ENCODE data around the gene TTC1. TPM values are rescaled to one million over a fixed set of nuclear protein-coding genes. Genes with fewer than 3 reads are reported as not detected.

Gene TTC1
- total and polyA plus RNA-seq, 9 of the 15 experiments (the other 6 are each of a cell fraction or from before 2014, with no cell fraction given): 51.9 to 173 (median 87.7) TPM

DNA sequence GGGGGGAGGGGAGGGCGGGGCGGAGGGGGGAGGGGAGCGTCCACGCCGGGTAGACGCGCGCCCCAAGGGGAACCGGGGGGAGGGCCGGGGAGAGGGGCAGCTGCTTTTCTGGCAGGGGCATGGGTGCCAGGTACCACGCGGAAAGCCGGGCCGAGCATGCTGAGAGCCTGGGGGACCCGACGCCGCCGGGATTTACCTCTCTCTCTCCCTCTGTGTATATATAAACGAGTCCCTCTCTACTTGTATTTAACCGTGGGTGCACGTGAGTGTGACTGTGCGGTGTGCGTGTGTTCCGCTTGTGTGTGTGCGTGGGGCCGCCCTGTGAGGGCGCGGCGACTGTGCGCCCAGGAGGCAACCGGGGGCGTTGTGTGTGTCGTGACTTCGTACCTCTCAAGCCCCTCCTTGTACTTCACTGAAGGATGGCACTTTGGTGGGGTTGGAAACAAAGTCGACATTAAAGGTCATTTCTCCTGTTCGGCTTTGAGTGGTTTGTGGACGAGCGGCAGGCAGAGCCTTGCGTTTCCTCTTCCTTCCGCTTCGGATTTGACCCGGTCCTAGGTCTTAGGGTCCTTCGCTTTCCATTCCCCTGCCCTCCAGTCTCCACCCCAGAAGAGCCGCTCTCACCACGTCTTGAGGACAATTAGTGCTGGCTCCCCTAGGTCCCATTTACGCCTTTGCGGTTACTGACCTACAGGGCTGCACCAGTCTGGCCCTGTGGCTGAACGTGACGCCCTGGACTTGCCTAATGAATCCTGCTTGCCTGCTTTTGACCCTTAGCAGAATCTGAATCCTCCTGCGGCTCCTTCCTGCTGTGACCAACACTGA lies 36.2 kb upstream of the TTC1 start:
- DNase-seq (ENCODE audit: extremely low read depth in 1 of 4, low spot score in 3 of 4) (no peak), ATAC-seq (no peak), FAIRE-seq (no peak)
- intact Hi-C loops (cut with micrococcal nuclease): no loop called here
- Histone ChIP-seq H3K27ac (ENCODE audit: extremely low read depth, low read depth, low read length) (no peak overlapping the region), H3K36me3 (ENCODE audit: control insufficient read depth, insufficient read depth, low read length) (no peaks in the 10 kb centered on the region), H4K20me1 (replicated peaks; ENCODE audit: control insufficient read depth, insufficient read depth, low read length) (no peaks in the 10 kb centered on the region), H3K79me2 (ENCODE audit: control insufficient read depth, insufficient read depth, low read length) (no peaks in the 10 kb centered on the region), H3K9me1 (ENCODE audit: control insufficient read depth, insufficient read depth, low read length) (no peaks in the 10 kb centered on the region), H2AFZ (ENCODE audit: low read depth, low read length) (no peak overlapping the region), H3K4me3 (no peak overlapping the region), H3K4me2 (ENCODE audit: insufficient read depth, low read length) (no peak overlapping the region), H3K4me1 (replicated peaks in 1 of 2; ENCODE audit: control insufficient read depth in 2 of 2, insufficient read depth in 2 of 2, low read length in 2 of 2) (peaks cover 0 to 3% of the 10 kb centered on the region in 2 experiments; a peak in 1 of 5 replicates), H3K9ac (ENCODE audit: insufficient read depth in 1 of 2, low read depth in 2 of 2, low read length in 2 of 2) (no peak overlapping the region), H3K27me3 (ENCODE audit: control insufficient read depth in 2 of 2, insufficient read depth in 2 of 2, low read length in 2 of 2) (peaks cover 22 to 32% of the 10 kb centered on the region in 2 experiments), H3K9me3 (replicated peaks; ENCODE audit: control insufficient read depth, insufficient read depth, low read depth, low read length) (no peaks in the 10 kb centered on the region)
- POLR2A ChIA-PET: no interaction called here
- CTCF ChIA-PET (ENCODE audit: low intra/inter-chr PET ratio): no interaction called here
- in situ Hi-C loops (cut with MboI): loop anchor here (10.0 kb wide), 1 partner anchor 528 kb away; no protein-coding TSS in a partner anchor
- 17% methylated on average over 35 of the region's 50 CpGs for WGBS (ENCODE audit: insufficient coverage, low coverage, missing lambda C conversion rate)
- BruUV-seq (replicated peaks): no TSS peak
- TF ChIP-seq OTX1 (CRISPR knock-in tag; IDR thresholded peaks at IDR 0.05) (no peak), ZNF551 (CRISPR knock-in tag; IDR thresholded peaks at IDR 0.05) (no peak), ZNF274 (IDR thresholded peaks at IDR 0.05; ENCODE audit: borderline replicate concordance, low read depth, low read length) (no peak), NFE2 (IDR thresholded peaks at IDR 0.05; ENCODE audit: low read depth) (no peak), SIX5 (IDR thresholded peaks at IDR 0.05; ENCODE audit: borderline replicate concordance in 1 of 2, insufficient read depth in 1 of 2, low read depth in 1 of 2, low read length in 2 of 2) (no peak), ZNF23 (CRISPR knock-in tag; IDR thresholded peaks at IDR 0.05) (no peak), SNIP1 (IDR thresholded peaks at IDR 0.05; ENCODE audit: low read depth) (no peak), HSF4 (CRISPR knock-in tag; IDR thresholded peaks at IDR 0.05; ENCODE audit: borderline replicate concordance) (no peak), ZBTB49 (CRISPR knock-in tag; IDR thresholded peaks at IDR 0.05; ENCODE audit: borderline replicate concordance) (no peak), HLTF (IDR thresholded peaks at IDR 0.05) (no peak)
- TF ChIP-seq, protein P1, sequence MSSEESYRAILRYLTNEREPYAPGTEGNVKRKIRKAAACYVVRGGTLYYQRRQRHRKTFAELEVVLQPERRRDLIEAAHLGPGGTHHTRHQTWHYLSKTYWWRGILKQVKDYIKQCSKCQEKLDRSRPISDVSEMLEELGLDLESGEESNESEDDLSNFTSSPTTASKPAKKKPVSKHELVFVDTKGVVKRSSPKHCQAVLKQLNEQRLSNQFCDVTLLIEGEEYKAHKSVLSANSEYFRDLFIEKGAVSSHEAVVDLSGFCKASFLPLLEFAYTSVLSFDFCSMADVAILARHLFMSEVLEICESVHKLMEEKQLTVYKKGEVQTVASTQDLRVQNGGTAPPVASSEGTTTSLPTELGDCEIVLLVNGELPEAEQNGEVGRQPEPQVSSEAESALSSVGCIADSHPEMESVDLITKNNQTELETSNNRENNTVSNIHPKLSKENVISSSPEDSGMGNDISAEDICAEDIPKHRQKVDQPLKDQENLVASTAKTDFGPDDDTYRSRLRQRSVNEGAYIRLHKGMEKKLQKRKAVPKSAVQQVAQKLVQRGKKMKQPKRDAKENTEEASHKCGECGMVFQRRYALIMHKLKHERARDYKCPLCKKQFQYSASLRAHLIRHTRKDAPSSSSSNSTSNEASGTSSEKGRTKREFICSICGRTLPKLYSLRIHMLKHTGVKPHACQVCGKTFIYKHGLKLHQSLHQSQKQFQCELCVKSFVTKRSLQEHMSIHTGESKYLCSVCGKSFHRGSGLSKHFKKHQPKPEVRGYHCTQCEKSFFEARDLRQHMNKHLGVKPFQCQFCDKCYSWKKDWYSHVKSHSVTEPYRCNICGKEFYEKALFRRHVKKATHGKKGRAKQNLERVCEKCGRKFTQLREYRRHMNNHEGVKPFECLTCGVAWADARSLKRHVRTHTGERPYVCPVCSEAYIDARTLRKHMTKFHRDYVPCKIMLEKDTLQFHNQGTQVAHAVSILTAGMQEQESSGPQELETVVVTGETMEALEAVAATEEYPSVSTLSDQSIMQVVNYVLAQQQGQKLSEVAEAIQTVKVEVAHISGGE (CRISPR knock-in tag; IDR thresholded peaks at IDR 0.05): no peak
- TF ChIP-seq, protein P2, sequence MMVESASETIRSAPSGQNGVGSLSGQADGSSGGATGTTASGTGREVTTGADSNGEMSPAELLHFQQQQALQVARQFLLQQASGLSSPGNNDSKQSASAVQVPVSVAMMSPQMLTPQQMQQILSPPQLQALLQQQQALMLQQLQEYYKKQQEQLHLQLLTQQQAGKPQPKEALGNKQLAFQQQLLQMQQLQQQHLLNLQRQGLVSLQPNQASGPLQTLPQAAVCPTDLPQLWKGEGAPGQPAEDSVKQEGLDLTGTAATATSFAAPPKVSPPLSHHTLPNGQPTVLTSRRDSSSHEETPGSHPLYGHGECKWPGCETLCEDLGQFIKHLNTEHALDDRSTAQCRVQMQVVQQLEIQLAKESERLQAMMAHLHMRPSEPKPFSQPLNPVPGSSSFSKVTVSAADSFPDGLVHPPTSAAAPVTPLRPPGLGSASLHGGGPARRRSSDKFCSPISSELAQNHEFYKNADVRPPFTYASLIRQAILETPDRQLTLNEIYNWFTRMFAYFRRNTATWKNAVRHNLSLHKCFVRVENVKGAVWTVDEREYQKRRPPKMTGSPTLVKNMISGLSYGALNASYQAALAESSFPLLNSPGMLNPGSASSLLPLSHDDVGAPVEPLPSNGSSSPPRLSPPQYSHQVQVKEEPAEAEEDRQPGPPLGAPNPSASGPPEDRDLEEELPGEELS (CRISPR knock-in tag; IDR thresholded peaks at IDR 0.05; ENCODE audit: borderline replicate concordance): no peak

Data from K562 (cell line).